Astrocyte of the cerebellum (primary cell): ENCODE results near the gene MATN4.
"Not testable (repeated sequence)": the region's sequence is repeated elsewhere in the genome, so short reads cannot be mapped to it uniquely, and the experiment has no call there.

Source experiments
- DNase-seq: peaks from one replicate; pipeline ENCODE4 v3.0.0-alpha.2; 2011; ENCODE audit warnings: low read depth
- H3K4me3 ChIP-seq: 2 replicates; pipeline ENCODE4 v1.5.1; 2011; ENCODE audit warnings: mild to moderate bottlenecking, low read depth, low read length, moderate library complexity
- in situ Hi-C: cut with HindIII; loops from 2 replicates; pipeline ENCODE4 v1.10.0; 2017; ENCODE audit warnings: low sequenced_read_pairs
- TF ChIP-seq, protein P1 (sequence below): IDR thresholded peaks from 2 replicates; pipeline ENCODE4 v1.5.1; 2012; ENCODE audit warnings: low read length, low read depth, moderate library complexity, mild to moderate bottlenecking; ENCODE audit errors: missing control alignments

The MATN4 gene, protein sequence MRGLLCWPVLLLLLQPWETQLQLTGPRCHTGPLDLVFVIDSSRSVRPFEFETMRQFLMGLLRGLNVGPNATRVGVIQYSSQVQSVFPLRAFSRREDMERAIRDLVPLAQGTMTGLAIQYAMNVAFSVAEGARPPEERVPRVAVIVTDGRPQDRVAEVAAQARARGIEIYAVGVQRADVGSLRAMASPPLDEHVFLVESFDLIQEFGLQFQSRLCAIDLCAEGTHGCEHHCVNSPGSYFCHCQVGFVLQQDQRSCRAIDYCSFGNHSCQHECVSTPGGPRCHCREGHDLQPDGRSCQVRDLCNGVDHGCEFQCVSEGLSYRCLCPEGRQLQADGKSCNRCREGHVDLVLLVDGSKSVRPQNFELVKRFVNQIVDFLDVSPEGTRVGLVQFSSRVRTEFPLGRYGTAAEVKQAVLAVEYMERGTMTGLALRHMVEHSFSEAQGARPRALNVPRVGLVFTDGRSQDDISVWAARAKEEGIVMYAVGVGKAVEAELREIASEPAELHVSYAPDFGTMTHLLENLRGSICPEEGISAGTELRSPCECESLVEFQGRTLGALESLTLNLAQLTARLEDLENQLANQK

DNA sequence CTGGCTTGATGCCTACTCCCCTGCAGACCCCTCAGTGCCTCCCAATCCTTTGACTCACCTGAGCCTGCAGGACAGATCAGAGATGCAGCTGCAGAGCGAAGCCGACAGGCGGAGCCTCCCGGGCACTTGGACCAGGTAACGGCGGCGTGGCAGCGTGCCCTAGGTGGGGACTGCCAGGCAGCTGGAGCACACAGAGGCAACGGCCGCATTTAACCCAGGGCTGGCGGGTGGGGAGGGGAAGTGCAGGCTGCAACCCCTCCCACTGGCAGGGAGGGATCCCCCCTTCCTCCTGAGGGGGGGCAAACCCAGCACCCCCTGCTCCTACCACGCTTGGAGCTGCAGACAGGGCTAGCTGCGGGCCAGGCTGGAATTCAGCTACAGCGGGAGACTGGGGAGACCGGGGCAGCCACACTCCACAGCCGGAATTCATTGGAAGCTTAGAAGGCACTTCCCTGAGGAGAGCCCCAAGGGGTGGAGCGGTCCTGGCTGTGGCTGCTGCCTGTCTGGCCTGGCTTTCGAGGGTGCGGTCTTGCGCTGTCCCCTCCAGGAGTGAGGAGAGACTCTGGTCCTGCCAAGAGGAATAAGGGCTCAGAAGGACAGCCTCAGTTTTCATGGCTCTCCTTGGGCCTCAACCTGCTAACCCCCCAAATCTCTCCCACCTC lies at the start of gene MATN4:
Gene MATN4, minus strand, starts transcription at position 183 of the 662 bp plus-strand sequence. CDS start 2,717 bp downstream, outside the sequence.
- H3K4me3 ChIP-seq = no peak within 1 kb of the TSS
- TF ChIP-seq, protein P1, sequence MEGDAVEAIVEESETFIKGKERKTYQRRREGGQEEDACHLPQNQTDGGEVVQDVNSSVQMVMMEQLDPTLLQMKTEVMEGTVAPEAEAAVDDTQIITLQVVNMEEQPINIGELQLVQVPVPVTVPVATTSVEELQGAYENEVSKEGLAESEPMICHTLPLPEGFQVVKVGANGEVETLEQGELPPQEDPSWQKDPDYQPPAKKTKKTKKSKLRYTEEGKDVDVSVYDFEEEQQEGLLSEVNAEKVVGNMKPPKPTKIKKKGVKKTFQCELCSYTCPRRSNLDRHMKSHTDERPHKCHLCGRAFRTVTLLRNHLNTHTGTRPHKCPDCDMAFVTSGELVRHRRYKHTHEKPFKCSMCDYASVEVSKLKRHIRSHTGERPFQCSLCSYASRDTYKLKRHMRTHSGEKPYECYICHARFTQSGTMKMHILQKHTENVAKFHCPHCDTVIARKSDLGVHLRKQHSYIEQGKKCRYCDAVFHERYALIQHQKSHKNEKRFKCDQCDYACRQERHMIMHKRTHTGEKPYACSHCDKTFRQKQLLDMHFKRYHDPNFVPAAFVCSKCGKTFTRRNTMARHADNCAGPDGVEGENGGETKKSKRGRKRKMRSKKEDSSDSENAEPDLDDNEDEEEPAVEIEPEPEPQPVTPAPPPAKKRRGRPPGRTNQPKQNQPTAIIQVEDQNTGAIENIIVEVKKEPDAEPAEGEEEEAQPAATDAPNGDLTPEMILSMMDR = no peak
- no peak for DNase-seq
- in situ Hi-C loops = loop anchor here (5.0 kb wide), 2 partner anchors 69 to 149 kb away; partner anchors contain the start of gene TP53TG5

DNA sequence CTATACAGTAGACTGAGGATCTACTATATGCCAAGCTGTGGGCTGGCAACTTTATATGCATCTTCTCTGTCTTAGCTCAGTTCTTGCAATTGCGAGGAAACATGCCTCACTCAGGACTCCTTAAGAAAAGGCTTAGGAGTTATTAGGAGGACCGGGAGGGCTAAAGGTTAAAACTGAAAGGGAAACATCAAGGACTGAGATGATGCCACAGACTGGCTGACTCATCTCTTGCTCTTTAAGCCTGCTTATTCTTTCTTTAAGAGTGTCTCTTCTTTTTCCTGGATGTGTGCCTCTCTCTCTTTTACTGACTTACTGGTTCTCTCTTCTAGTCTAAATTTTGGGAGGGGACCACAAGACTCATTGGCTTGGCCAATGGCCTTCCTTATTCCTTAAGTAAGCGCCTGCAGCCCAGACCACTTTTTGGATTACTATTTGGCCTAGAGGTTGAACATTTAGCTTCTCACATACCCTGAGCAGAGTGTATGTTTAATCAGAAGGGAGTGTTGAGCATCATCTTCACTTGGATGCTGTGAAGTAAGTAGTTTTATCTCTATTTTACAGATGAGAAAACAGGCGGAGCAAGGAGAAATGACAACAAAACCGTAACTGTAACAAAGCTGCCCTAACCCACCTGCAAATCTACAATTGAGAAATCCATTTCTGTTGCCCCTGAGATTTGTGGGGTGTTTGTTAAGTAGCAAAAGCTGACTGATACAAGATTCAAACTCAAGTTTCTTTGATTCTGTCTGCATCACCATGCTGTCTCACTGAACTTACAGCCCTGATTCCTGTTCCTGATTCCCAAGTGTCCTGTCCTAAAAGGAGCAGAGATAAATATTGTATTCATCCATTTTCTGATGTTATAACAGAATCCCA lies 47.3 kb upstream of the MATN4 start:
- no peak for DNase-seq
- in situ Hi-C loops = no loop called here
- H3K4me3 ChIP-seq = no peak overlapping the region
- TF ChIP-seq, protein P1 = no peak

DNA sequence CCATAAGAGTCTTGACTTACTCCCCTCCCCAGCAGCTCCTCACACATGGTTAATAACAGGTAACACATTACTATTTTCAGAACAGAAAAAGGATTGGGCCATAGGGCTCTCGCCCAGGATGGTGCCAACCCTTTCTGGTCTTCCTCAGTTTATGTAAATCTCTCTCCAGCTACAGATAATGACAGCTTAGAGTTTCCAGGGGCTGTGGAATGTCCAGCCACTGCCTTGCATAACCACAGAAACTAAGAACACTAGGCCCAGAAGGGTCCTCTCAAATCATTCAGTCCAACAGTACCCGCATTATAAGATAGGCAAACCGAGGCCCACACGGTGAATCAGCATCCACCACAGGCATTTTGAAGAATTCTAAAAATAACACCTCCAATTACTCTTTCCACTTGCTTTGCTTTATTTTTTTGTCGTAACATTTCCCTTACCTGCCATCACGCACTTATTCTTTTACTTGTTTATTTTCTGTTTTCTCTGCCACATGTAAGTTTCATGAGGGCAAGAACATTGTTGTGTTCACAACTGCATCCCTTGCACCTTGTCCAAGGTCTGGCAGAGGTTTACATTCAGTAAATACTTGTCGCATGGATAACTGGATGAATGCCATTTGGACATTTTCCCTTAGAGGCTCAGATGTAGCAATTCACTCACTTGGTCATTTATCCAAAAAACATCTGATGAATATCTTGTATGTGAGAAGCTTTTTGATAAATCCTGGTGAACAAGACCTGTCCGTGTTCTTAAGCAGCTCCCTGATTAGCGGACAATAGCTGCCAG lies 46.5 kb upstream of the MATN4 start:
- in situ Hi-C loops = no loop called here
- peak; percentile 46 for DNase-seq
- TF ChIP-seq, protein P1 = no peak
- no peak overlapping the region for H3K4me3 ChIP-seq

DNA sequence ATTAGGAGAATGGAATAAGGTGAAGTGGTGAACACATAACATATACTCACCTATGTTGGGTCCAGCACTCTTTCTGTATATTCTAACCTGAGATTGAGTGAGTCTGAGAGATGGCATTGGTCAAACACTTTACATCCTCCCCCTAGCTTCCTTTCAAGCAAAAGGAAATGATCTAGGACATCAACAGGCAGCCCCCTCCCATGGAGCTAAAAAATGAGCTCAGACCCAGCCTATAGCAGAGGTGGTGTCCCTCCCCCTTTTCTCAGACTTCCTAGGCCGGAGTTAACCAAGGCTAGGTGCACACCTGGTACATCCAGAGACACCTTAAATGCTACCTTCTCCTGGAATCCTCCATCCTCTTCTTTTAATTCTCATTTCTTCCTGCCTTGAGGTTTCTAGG lies 45.6 kb upstream of the MATN4 start:
- no peak overlapping the region for H3K4me3 ChIP-seq
- TF ChIP-seq, protein P1 = no peak
- in situ Hi-C loops = no loop called here
- DNase-seq = no peak

DNA sequence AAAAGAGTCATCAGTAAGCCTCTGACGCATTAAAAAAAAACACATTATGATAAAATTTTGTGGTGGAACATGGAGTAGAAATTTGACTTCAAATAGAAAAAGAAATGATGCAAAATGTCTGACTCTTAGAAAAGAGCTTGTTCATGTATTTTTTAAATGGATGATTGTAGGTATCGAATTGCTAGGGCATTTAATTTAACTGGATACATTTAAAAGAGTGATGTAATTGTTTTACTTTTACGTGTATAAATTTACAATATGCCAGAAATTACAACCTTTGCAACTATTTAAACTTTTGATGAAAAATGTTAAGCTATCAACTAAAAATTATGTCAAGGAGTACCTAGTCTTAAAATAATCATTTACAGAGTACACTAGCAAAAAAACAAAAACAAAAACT lies 44.6 kb upstream of the MATN4 start:
- no peak for DNase-seq
- H3K4me3 ChIP-seq = no peak overlapping the region
- TF ChIP-seq, protein P1 = no peak
- in situ Hi-C loops = no loop called here

DNA sequence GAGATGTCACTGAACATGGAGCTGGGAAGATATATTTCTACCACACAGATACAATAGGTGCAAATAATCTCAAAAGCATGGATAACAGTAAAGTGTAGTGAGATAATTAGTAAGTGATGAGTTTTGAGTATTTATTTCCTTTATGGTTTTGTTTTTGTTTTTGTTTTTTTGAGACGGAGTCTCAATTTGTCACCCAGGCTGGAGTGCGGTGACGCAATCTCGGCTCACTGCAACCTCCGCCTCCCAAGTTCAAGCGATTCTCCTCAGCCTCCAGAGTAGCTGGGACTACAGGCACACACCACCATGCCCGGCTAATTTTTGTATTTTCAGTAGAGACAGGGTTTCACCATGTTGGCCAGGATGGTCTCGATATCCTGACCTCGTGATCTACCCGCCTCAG lies 42.7 kb upstream of the MATN4 start:
- H3K4me3 ChIP-seq, in situ Hi-C loops, DNase-seq: not testable (repeated sequence)
